Panc1 (cell line): ENCODE data around the gene CD276.

Experiments
- POLR2AphosphoS5 ChIP-seq: IDR thresholded peaks from 2 replicates; pipeline ENCODE4 v1.6.1; 2012; ENCODE audit warnings: mild to moderate bottlenecking, low read depth, low read length, moderate library complexity
- SIN3A ChIP-seq: IDR thresholded peaks from 2 replicates; pipeline ENCODE4 v1.6.1; 2012; ENCODE audit warnings: low read depth, mild to moderate bottlenecking, low read length, moderate library complexity, borderline replicate concordance; ENCODE audit not compliant: insufficient read depth
- TF ChIP-seq, protein P1 (sequence below): fragments of 450-650 bp; IDR thresholded peaks from 2 replicates; pipeline ENCODE4 v1.5.1; 2017; ENCODE audit warnings: mild to moderate bottlenecking
- TF ChIP-seq, protein P2 (sequence below), 2 experiments: IDR thresholded peaks; 2 replicates each; pipeline ENCODE4 v1.6.1; 2011 to 2012; ENCODE audit warnings: low read depth in 2 of 2, control low read depth in 1 of 2, low read length in 1 of 2, mild to moderate bottlenecking in 1 of 2, moderate library complexity in 1 of 2; ENCODE audit not compliant: insufficient read depth in 1 of 2

DNA sequence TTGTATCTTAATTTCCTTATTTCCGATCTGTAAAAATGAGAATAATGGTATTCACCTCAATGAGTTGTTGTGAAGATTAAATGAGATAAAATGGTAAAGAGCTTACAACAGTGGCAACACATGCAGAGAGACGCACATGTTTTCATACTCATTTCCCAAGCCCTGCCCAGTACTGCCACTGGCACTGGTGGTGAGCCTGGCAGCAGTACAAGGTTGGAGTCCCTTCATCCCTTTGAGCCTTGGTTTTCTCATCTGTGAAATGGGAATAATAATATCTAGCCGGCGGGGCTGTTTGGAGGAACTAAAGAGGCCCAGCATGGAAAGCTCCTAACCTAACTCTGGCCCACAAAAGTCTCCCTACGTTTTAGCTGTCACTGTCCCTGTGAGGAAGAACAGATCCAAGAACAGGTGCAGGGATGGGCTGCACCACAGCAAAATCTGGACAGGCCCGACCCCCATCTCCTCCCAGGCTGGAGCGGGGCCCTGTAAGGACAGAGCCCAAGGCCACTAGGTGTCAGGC is 866 bp upstream of the CD276 start:
- TF ChIP-seq, protein P1, sequence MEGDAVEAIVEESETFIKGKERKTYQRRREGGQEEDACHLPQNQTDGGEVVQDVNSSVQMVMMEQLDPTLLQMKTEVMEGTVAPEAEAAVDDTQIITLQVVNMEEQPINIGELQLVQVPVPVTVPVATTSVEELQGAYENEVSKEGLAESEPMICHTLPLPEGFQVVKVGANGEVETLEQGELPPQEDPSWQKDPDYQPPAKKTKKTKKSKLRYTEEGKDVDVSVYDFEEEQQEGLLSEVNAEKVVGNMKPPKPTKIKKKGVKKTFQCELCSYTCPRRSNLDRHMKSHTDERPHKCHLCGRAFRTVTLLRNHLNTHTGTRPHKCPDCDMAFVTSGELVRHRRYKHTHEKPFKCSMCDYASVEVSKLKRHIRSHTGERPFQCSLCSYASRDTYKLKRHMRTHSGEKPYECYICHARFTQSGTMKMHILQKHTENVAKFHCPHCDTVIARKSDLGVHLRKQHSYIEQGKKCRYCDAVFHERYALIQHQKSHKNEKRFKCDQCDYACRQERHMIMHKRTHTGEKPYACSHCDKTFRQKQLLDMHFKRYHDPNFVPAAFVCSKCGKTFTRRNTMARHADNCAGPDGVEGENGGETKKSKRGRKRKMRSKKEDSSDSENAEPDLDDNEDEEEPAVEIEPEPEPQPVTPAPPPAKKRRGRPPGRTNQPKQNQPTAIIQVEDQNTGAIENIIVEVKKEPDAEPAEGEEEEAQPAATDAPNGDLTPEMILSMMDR, result peak; percentile 79
- TF ChIP-seq POLR2AphosphoS5, result no peak
- TF ChIP-seq, protein P2, sequence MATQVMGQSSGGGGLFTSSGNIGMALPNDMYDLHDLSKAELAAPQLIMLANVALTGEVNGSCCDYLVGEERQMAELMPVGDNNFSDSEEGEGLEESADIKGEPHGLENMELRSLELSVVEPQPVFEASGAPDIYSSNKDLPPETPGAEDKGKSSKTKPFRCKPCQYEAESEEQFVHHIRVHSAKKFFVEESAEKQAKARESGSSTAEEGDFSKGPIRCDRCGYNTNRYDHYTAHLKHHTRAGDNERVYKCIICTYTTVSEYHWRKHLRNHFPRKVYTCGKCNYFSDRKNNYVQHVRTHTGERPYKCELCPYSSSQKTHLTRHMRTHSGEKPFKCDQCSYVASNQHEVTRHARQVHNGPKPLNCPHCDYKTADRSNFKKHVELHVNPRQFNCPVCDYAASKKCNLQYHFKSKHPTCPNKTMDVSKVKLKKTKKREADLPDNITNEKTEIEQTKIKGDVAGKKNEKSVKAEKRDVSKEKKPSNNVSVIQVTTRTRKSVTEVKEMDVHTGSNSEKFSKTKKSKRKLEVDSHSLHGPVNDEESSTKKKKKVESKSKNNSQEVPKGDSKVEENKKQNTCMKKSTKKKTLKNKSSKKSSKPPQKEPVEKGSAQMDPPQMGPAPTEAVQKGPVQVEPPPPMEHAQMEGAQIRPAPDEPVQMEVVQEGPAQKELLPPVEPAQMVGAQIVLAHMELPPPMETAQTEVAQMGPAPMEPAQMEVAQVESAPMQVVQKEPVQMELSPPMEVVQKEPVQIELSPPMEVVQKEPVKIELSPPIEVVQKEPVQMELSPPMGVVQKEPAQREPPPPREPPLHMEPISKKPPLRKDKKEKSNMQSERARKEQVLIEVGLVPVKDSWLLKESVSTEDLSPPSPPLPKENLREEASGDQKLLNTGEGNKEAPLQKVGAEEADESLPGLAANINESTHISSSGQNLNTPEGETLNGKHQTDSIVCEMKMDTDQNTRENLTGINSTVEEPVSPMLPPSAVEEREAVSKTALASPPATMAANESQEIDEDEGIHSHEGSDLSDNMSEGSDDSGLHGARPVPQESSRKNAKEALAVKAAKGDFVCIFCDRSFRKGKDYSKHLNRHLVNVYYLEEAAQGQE (IDR thresholded peaks at IDR 0.05; ENCODE audit: insufficient read depth in 1 of 2, low read depth in 2 of 2, low read length in 1 of 2), result no peak
- no peak for TF ChIP-seq SIN3A
